ENCODE results near the gene POMGNT2. TPM values are rescaled to one million over a fixed set of nuclear protein-coding genes. Genes with fewer than 3 reads are reported as not detected.
"Not testable (repeated sequence)": the region's sequence is repeated elsewhere in the genome, so short reads cannot be mapped to it uniquely, and the experiment has no call there.

Gene POMGNT2
- total RNA-seq, 1 experiment from 2014 or later, result 32.9 TPM

DNA sequence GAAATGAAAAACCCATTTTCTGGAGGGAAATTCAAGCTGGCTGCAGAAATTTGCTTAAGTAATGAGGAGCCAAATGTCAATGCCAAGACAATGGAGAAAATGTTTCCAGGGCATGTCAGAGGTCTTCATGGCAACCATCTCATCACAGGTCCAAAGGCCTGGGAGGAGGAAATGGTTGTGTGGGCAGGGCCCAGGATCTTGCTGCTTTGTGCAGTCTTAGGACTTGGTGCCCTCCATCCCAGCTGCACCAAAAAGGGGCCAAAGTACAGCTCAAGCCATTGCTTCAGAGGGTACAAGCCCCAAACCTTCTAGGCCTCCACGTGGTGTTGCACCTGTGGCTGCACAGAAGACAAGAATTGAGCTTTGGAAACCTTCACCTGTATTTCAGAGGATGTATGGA lies 59.3 kb downstream of the POMGNT2 start:
- no peak for DNase-seq (ENCODE audit: low read depth)

DNA sequence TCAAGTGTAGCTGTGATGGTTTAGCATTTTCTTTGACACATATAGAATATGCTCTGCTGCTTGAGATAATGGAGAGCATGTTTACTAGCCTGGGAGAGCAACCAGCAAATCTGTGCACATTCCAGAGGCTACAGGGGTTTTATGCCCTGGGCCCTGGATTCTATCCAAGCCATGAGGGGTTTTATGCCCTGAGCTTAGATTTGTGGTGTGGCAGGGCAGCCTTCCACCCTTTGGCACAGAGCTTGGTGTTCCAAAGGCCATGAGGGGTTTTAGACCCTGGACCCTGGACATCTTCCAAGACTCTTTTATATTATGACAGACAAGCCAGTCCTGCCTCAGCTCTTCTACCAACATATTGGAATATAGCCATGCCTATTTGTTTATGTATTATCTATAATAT lies 60.8 kb downstream of the POMGNT2 start:
- not testable (repeated sequence) for DNase-seq (ENCODE audit: low read depth)

DNA sequence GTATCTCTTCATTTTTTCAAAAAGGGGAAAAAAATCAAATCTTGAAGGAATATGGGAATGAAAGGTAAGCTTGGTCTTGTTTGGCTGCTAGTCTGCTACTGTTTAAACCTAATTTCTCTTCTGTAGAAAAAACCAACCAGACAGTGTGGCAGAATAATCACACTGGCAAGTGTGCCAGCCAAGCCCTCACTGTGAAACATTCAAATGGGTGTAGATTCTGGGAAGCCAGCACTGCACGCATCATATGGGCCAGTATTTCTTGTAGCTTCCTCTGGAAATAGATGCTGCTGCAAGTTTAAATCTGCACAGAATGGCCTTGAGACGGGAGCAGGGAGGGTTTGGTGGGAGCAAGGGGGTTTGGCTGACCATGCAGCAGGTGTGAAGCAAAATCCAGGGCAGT lies 62.1 kb downstream of the POMGNT2 start:
- DNase-seq (ENCODE audit: low read depth), result no peak

DNA sequence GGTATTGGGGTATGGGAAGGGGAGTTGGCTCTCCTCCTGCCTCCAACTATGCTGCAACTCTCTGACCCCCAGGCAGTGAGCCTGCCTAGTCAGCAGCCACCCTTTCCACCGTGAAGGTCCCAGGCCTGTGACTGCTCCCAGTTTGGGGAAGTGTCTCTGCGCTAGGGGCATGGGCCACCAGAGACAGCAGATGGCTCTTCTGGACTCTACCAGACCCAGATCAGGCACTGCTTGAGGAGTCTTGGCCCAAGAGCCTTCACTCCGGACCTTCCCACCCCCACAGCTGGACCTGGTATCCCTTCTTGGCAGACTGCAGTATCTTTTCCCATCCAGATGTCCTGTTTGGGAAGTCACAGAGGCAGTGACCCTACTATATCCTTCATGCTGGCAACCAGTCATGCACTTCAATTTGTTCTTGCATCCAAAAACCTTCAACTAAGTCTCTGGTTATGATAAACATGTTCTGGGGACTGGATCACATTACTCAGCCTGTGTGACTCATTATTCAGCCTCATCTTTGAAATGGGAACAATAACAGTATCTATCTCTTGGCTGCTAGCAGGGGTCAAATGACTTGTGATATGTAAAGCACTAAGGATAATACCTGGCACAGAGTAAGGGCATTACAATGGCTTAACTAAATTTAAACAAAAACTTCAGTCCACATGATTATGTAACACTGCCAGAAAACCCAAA lies 62.7 kb downstream of the POMGNT2 start:
- DNase-seq (ENCODE audit: low read depth), result peak; percentile 4

DNA sequence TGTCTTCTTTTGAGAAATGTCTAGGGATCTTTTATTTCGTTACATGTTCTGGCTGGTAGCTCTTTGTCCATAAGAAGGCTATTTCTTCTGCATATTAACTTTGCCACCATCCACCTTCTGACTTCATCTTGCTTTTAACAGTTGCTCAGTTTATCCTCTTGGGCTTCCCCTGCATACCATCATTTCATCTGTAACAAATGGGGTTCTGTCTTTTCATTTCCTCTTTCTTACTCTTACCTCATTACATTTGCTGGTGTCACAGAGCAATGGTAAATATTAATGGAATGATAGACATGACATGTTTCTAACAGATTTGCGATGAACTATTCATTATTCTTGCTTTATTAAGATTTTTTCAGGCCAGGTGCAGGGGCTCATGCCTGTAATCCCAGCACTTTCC lies 64.4 kb downstream of the POMGNT2 start:
- no peak for DNase-seq (ENCODE audit: low read depth)

DNA sequence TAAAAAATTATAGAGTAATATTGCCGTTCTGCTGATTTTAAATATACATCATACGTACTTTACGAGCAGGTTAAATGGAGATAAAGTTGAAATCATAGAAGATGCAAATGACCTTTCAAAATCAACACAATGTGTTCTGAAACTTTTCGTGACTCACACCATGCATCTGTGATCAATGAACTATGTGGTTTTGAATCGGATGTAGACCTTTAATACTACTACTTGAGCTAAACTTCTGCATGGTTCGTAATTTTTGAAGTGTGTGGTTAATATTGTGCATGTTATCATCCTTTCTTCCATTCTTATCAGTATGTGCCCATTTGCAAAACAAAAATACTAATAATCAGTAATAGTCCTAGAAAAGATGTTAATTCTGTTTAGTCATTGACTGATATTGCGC lies 67.9 kb downstream of the POMGNT2 start:
- no peak for DNase-seq (ENCODE audit: low read depth)

DNA sequence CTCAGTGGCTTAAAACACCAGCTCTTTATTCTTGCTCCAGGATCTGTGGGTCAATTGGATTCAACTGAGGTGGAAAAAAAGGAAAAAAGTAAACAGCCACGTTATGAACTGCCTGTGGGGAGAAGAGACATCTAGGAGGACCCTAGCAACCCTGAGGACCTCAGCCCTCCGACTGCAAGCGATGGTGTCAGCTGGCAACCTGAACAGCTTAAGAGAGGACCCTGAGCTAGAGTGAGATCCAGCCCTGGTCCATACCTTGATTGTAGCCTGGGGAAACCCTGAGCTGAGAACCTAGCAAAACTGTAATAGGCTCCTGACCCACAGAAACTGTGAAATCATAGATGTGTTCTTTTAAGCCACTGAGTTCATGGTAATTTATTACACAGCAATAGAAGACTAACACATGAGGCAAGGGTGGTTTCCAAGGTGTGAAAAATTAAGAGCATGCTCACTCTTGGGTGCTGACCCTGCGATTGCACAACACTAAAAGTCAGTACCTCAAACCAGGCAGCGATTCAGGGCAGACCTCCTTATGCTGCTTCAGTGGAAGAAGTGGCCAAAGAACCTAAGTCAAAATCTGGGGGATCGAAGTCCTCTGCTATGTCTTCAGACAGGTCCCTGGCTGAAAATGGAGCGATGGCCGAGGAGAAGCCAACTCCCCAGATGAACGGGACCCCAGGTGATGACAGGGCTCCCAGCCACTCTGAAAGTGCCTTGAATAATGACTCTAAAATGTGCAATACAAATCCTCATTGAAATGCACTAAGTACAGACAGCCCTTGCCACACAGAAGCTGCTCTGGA lies 69.1 kb downstream of the POMGNT2 start:
- no peak for DNase-seq (ENCODE audit: low read depth)

DNA sequence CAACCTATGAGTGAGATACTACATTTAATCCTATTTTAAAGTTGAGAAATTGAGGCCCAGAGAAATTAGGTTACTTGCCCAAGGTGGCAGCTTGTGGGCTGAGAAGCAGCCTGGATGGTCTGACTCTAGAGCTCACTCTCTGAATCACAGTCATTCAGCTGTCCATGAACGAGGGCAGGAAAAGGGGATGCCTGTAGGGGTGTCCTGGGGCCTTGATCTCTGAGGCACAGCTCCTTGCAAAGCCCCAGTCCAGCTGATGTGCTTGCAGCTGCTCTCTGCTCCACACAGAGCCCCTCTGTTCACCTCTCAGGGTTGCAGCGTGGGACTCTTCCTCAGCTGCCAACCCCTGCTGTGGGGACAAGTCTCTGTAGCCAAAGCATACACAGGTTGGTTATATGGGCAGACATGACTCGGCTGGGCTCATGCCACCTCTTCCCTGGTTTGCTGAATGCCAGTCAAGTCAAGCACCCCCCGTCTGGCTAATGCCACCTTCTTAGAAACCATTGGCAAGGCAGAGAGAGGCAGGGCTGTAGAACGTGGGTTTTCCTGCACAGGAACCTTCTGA lies 70.0 kb downstream of the POMGNT2 start:
- DNase-seq (ENCODE audit: low read depth), result no peak

DNA sequence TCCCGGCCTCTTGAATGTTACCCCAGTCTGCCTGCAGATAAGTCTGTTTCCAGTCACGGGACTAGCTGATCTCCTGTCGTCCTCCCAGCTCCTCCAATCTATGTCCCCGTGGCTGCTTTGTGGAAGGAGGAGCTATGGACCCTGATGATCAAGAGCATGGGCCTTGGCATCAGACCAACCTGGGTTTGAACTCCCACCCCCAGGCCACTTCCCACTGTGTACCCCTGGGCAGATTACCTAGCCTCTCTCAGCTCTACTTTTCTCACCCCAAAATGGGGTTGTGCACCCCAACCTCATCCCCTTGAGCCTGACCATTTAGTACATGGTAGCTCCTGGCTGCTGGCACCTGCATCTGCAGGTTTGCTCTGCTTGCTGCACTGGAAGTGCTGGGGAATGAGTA lies 71.0 kb downstream of the POMGNT2 start:
- DNase-seq (ENCODE audit: low read depth), result no peak

DNA sequence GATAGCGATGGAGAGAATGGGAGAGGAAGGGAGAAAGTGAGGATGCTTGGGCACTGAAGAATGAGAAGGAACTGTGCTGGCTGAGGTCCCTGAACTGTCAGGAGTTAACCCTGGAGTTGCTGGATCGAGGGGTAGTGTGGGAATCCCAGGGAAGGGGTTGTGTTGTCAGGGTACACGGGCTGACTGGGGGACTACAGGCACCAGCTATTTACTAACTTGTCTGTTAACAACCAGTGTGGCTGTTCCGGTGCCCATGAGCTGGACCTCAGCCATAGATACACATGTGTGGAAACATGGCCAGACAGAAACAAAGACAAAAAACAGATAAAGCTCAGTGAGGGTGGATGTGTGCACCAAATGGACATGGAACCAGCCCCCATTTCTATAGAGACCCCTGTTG lies 71.7 kb downstream of the POMGNT2 start:
- no peak for DNase-seq (ENCODE audit: low read depth)

DNA sequence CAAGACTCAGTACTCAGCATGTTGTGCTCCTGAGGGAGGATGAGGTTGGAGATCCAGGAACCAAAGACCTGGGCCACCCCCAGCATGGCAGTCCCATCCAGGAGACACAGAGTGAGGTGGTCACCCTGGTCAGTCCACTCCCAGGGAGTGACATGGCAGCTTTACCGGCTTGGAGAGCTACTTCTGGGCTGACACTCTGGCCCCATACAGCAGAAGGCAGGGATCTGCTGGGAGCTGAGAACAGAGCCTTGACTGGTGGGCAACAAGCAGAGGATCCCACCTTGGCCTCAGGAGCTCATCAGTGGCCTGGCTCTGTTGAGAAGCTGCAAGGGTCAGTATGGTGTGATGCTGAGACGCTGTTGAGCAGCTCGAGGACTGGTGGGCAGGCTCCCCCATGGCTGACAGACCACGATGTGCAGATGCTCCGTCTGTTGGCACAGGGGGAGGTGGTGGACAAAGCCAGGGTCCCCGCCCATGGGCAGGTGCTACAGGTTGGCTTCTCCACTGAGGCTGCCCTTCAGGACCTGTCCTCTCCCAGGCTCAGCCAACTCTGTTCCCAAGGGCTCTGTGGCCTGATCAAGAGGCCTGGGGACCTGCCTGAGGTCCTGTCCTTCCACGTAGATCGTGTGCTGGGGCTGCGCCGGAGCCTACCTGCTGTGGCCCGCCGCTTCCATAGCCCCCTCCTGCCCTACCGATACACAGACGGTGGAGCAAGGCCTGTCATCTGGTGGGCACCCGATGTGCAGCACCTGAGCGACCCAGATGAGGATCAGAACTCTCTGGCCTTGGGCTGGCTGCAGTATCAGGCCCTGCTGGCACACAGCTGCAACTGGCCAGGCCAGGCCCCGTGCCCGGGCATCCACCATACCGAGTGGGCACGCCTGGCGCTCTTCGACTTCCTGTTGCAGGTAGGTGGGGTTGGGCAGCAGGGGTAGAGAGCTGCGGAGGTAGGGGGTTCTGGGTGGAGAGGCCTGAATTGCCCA lies 72.9 kb downstream of the POMGNT2 start:
- no peak for DNase-seq (ENCODE audit: low read depth)

DNA sequence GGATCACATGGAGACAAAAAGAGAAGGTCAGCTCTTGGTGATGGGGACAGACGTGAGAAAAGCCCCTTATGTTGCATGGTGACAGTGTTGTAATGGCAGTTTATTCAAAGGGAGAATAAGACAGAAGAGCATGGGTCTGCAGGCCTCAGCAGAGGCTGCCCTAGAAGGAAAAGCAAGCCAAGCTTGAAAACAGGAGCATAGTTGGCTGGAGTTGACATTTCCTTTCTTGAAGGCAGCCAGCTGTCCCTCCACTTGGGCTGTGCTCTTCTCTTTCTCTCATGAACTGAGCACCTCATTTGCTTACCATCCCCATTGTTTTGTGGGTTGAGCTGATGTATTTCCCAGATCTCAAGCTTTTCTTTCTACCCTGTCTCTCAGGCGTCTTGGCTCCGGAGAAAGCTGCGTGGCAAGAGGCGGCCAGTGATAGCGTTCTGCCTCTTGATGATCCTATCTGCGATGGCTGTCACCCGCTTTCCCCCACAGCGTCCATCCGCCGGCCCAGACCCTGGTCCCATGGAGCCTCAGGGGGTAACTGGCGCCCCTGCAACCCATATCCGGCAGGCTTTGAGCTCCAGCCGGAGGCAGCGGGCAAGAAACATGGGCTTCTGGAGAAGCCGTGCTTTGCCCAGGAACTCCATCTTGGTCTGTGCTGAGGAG lies 73.9 kb downstream of the POMGNT2 start:
- no peak for DNase-seq (ENCODE audit: low read depth)

DNA sequence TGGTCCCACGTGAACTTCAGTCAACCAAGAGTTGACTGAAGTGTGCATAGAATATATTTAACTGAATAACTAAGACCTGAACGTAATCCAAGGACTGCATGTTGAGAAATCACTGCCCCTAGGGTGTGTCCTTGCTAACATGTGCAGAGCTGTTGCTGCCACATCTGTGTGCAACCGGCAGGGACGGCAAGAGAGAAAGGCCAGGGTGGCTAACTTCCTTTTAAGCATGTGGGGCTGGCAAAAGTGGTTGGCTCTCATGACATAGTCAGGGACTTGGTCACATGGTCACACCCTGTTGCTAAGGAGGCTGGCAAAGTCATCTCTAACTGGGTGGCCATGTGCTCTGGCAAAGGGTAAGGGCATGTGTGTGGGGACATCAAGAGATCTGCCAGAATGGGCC lies 74.4 kb downstream of the POMGNT2 start:
- DNase-seq (ENCODE audit: low read depth), result no peak

DNA sequence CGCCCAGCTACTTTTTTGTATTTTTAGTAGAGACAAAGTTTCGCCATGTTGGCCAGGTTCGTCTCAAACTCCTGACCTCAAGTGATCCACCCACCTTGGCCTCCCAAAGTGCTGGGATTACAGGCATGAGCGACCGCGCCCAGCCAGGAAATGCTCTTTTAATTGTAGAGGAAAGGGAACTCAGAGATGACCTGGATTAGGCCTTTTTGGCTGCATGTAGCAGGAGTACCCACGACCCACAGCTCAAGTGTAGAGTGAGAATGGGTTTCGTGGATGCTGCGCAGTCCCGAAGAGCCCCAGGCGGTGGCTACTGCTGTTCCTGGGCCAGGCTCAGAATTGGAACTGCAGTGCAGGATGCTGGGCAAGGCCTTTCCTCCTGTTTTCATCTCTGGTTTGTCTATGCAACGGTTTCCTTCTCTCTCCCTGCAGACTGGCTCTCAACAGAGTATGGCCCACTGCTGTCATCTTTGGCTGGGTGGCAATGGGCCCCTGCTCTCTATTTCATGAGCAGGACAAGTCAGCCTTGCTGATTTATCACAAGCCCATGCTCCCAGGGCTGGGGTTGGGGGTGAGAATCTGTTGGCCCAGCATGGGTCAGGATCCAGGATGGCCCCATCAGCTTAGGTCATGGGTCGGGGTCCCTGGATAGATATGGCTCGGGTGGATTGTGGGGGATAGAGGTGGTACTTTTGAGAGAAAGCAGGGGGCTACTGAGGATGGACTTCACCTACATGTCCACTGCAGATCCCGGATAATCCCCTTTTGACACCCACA lies 75.5 kb downstream of the POMGNT2 start:
- DNase-seq (ENCODE audit: low read depth), result no peak

Other genes with a start within 250 kb of the POMGNT2 start
- not detected in 2 replicates for gene CYP8B1, start 230.2 kb downstream of the POMGNT2 start, total RNA-seq (2014; rRNA removed; shearing (Covaris generic))
- gene ZNF662, start 199.9 kb downstream of the POMGNT2 start, total RNA-seq (2014; rRNA removed; shearing (Covaris generic)), result 0.40 TPM in 1 of 2 replicates, not detected in the other
- gene GASK1A, start 126.8 kb downstream of the POMGNT2 start, total RNA-seq (2014; rRNA removed; shearing (Covaris generic)), result 0.17 TPM in 1 of 2 replicates, not detected in the other
- 13.7 and 15.2 TPM in 2 replicates for gene SNRK, start 180.5 kb upstream of the POMGNT2 start, total RNA-seq (2014; rRNA removed; shearing (Covaris generic))

Measured in HT1080 (cell line).